ENCODE data around the gene ALOX5AP. TPM values are rescaled to one million over a fixed set of nuclear protein-coding genes. Genes with fewer than 3 reads are reported as not detected.

Gene ALOX5AP
- total RNA-seq, 6 donors from 2014 or later = 36.7 to 298 (median 151) TPM

DNA sequence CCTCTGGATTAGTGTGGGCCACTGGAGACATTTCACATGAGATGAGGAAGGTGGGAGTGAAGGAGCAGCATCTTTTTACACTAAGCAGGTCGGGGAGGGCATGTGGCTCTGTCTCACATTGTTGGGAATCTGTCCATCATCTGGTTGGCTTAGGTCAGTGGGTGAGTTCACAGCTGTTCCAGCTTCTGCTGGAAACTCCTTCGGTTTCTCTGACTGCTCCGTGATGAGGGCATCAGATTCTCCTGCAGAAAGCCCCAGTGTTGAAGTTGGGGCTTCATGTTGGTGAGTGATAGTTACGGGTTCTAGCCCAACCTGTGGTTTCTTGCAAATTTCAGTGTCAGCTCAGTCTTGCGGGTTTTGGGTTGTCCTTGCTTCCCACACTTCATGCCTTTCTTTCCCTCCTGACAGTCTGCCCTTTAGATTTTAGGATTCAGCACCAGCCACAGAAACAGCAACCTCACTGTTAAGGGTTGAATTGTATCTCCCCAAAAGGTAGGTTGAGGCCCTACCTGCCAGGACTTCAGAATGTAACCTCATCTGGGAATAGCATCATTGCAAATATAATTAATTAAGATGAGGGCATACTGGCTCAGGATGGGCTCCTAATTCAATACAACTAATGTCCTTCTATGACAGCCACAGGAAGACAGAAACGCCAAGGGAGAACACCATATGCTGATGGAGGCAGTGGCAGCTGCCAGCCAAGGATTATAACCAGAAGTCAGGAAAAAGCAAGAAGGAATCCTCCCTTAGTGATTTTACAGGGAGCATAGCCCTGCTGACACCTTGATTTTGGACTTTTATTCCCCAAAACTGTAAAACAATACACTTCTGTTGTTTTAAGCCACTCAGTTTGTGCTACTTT, 7.6 kb upstream of the ALOX5AP start:
- Histone ChIP-seq H3K36me3 (no peaks in the 10 kb centered on the region), H3K27me3 (no peaks in the 10 kb centered on the region), H3K4me1 (no peaks in the 10 kb centered on the region), H3K9me3 (no peaks in the 10 kb centered on the region), H3K27ac (no peak overlapping the region), H3K4me3 (no peak overlapping the region)
- ATAC-seq (ENCODE audit: low FRiP score in 2 of 2) (no peak), DNase-seq (no peak)
- WGBS, 2 donors = 89 to 99% methylated on average over 4 to 6 of the region's 6 CpGs
- TF ChIP-seq CTCF (IDR thresholded peaks at IDR 0.05) (no peak), POLR2AphosphoS5 (IDR thresholded peaks at IDR 0.05) (no peak), EP300 (IDR thresholded peaks at IDR 0.05) (no peak), POLR2A (IDR thresholded peaks at IDR 0.05) (no peak)

DNA sequence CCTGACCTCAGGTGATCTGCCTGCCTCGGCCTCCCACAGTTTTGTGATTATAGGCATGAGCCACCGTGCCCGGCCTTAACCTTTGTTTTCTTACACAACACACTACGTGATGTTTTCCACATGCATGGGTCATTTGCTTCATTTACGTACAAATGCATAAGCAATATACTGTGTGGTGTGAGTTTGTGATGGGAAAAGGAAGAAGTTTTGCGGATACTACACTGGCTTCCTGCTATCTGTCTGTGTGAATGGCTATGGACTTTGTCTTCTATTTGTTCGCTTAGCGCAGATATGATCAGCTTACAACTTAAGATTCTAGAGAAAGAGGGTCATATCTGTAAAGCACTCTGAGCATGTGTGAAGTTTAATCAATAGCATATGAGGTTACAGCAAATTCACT, 5.5 kb upstream of the ALOX5AP start:
- Histone ChIP-seq H3K4me1 (peaks cover 0 to 4% (median 2%) of the 10 kb centered on the region in 4 donors), H3K27ac (no peak overlapping the region), H3K27me3 (no peaks in the 10 kb centered on the region), H3K9me3 (no peaks in the 10 kb centered on the region), H3K36me3 (no peaks in the 10 kb centered on the region), H3K4me3 (no peak overlapping the region)
- no peak for DNase-seq
- 93 to 96% methylated on average over 8 of the region's 8 CpGs for WGBS, 2 donors
- TF ChIP-seq CTCF (IDR thresholded peaks at IDR 0.05) = no peak
- no peak for TF ChIP-seq EP300 (IDR thresholded peaks at IDR 0.05)
- TF ChIP-seq POLR2AphosphoS5 (IDR thresholded peaks at IDR 0.05) = no peak
- no peak for ATAC-seq (ENCODE audit: low FRiP score in 2 of 2)

DNA sequence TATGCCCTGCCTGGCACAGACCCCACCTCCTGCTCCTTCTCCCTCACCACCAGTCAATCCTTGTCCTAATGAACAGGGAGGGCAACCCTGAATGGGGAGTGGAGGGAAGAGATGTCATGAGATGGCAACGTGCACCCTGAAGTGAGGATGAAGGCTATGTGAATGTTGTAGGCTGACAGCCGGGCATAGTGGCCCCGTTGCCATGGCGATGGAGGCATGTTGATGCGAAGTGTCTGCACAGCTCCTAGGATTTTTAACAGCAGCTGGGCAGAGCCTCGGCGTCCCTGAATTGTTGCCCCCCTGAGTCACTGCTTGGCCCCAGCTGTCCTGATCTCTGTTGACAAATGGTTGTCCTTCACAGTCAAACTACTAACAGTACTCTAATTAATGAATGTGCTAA, 4.8 kb upstream of the ALOX5AP start:
- H3K9me3 ChIP-seq = no peaks in the 10 kb centered on the region
- H3K27ac ChIP-seq = no peak overlapping the region
- H3K36me3 ChIP-seq = no peaks in the 10 kb centered on the region
- H3K27me3 ChIP-seq = no peaks in the 10 kb centered on the region
- ATAC-seq (ENCODE audit: low FRiP score in 2 of 2) (no peak), DNase-seq (no peak)
- peaks cover 0 to 4% (median 2%) of the 10 kb centered on the region in 4 donors for H3K4me1 ChIP-seq
- no peak overlapping the region for H3K4me3 ChIP-seq
- 72 to 74% methylated on average over 7 of the region's 7 CpGs for WGBS, 2 donors
- TF ChIP-seq CTCF (IDR thresholded peaks at IDR 0.05) (no peak), EP300 (IDR thresholded peaks at IDR 0.05) (no peak), POLR2AphosphoS5 (IDR thresholded peaks at IDR 0.05) (no peak), POLR2A (IDR thresholded peaks at IDR 0.05) (no peak)

- no peak overlapping the region for H3K4me3 ChIP-seq
These were observed 3.8 kb upstream of the ALOX5AP start for GRCh38 chr13:30731361-30732045.

More at GRCh38 chr13:30731361-30732045, 3.8 kb upstream of the ALOX5AP start:
- DNase-seq (peak in 1 of 2 donors; percentile 71), ATAC-seq (ENCODE audit: low FRiP score in 2 of 2) (no peak)
- Histone ChIP-seq H3K4me1 (peaks cover 0 to 4% (median 2%) of the 10 kb centered on the region in 4 donors), H3K27ac (no peak overlapping the region), H3K27me3 (no peaks in the 10 kb centered on the region), H3K36me3 (no peaks in the 10 kb centered on the region), H3K9me3 (no peaks in the 10 kb centered on the region)
- TF ChIP-seq POLR2AphosphoS5 (IDR thresholded peaks at IDR 0.05) (no peak), EP300 (IDR thresholded peaks at IDR 0.05) (no peak), POLR2A (IDR thresholded peaks at IDR 0.05) (no peak), CTCF (IDR thresholded peaks at IDR 0.05) (no peak)
- 64 to 82% methylated on average over 18 to 21 of the region's 21 CpGs for WGBS, 2 donors

Measured in upper lobe of left lung (tissue), 6 donors.